ENCODE data around the gene GBX2. TPM values are rescaled to one million over a fixed set of nuclear protein-coding genes. Genes with fewer than 3 reads are reported as not detected.

The GBX2 gene
- total and polyA plus RNA-seq, 2 of the 13 experiments (the other 11 are each of a cell fraction or from before 2014, with no cell fraction given) = not detected

- peak; percentile 79 for TF ChIP-seq CTCF (CRISPR knock-in tag; IDR thresholded peaks at IDR 0.05)
- TF ChIP-seq ZBTB42 (CRISPR knock-in tag; IDR thresholded peaks at IDR 0.05) = no peak
- no peak for TF ChIP-seq DDIT3 (CRISPR knock-in tag; IDR thresholded peaks at IDR 0.05)
- TF ChIP-seq ZNF749 (CRISPR knock-in tag; IDR thresholded peaks at IDR 0.05; ENCODE audit: borderline replicate concordance) = no peak
- no peak for TF ChIP-seq SCMH1 (CRISPR knock-in tag; IDR thresholded peaks at IDR 0.05; ENCODE audit: borderline replicate concordance)
- TF ChIP-seq, protein P1, sequence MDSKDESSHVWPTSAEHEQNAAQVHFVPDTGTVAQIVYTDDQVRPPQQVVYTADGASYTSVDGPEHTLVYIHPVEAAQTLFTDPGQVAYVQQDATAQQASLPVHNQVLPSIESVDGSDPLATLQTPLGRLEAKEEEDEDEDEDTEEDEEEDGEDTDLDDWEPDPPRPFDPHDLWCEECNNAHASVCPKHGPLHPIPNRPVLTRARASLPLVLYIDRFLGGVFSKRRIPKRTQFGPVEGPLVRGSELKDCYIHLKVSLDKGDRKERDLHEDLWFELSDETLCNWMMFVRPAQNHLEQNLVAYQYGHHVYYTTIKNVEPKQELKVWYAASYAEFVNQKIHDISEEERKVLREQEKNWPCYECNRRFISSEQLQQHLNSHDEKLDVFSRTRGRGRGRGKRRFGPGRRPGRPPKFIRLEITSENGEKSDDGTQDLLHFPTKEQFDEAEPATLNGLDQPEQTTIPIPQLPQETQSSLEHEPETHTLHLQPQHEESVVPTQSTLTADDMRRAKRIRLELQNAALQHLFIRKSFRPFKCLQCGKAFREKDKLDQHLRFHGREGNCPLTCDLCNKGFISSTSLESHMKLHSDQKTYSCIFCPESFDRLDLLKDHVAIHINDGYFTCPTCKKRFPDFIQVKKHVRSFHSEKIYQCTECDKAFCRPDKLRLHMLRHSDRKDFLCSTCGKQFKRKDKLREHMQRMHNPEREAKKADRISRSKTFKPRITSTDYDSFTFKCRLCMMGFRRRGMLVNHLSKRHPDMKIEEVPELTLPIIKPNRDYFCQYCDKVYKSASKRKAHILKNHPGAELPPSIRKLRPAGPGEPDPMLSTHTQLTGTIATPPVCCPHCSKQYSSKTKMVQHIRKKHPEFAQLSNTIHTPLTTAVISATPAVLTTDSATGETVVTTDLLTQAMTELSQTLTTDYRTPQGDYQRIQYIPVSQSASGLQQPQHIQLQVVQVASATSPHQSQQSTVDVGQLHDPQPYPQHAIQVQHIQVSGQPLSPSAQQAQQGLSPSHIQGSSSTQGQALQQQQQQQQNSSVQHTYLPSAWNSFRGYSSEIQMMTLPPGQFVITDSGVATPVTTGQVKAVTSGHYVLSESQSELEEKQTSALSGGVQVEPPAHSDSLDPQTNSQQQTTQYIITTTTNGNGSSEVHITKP (CRISPR knock-in tag; IDR thresholded peaks at IDR 0.05; ENCODE audit: low read depth) = no peak
- TF ChIP-seq ZNF18 (CRISPR knock-in tag; IDR thresholded peaks at IDR 0.05; ENCODE audit: insufficient replicate concordance) = no peak
- no peak for TF ChIP-seq ZBTB25 (CRISPR knock-in tag; IDR thresholded peaks at IDR 0.05)
- TF ChIP-seq, protein P2, sequence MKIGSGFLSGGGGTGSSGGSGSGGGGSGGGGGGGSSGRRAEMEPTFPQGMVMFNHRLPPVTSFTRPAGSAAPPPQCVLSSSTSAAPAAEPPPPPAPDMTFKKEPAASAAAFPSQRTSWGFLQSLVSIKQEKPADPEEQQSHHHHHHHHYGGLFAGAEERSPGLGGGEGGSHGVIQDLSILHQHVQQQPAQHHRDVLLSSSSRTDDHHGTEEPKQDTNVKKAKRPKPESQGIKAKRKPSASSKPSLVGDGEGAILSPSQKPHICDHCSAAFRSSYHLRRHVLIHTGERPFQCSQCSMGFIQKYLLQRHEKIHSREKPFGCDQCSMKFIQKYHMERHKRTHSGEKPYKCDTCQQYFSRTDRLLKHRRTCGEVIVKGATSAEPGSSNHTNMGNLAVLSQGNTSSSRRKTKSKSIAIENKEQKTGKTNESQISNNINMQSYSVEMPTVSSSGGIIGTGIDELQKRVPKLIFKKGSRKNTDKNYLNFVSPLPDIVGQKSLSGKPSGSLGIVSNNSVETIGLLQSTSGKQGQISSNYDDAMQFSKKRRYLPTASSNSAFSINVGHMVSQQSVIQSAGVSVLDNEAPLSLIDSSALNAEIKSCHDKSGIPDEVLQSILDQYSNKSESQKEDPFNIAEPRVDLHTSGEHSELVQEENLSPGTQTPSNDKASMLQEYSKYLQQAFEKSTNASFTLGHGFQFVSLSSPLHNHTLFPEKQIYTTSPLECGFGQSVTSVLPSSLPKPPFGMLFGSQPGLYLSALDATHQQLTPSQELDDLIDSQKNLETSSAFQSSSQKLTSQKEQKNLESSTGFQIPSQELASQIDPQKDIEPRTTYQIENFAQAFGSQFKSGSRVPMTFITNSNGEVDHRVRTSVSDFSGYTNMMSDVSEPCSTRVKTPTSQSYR (CRISPR knock-in tag; IDR thresholded peaks at IDR 0.05; ENCODE audit: borderline replicate concordance) = no peak
- no peak for TF ChIP-seq KLF16 (CRISPR knock-in tag; IDR thresholded peaks at IDR 0.05)
- TF ChIP-seq GTF3A (CRISPR knock-in tag; conservative IDR thresholded peaks at IDR 0.05) = no peak
- no peak for TF ChIP-seq SNAI1 (CRISPR knock-in tag; IDR thresholded peaks at IDR 0.05; ENCODE audit: borderline replicate concordance)
- TF ChIP-seq TBP (CRISPR knock-in tag; IDR thresholded peaks at IDR 0.05) = no peak
- TF ChIP-seq ZBTB46 (CRISPR knock-in tag; IDR thresholded peaks at IDR 0.05; ENCODE audit: borderline replicate concordance) = no peak
Measured at GRCh38 chr2:236180831-236181453, 12.8 kb upstream of the GBX2 start (continued).
